ENCODE data around the gene ASIC4.
A peak's percentile ranks its signal among the peaks of the same experiment; 100 is the strongest.

Gene ASIC4

GRCh38 chr2:219561179-219562048 is 47.1 kb downstream of the ASIC4 start:
- Histone ChIP-seq H3K36me3 (peaks cover 32% of the 10 kb centered on the region), H3K27me3 (no peaks in the 10 kb centered on the region), H3K4me1 (peaks cover 10% of the 10 kb centered on the region; the same call in 1 of the 2 replicates), H3K4me3 (ENCODE audit: low read depth, low read length) (no peak overlapping the region), H3K9me3 (no peaks in the 10 kb centered on the region)
- TF ChIP-seq, protein P1, sequence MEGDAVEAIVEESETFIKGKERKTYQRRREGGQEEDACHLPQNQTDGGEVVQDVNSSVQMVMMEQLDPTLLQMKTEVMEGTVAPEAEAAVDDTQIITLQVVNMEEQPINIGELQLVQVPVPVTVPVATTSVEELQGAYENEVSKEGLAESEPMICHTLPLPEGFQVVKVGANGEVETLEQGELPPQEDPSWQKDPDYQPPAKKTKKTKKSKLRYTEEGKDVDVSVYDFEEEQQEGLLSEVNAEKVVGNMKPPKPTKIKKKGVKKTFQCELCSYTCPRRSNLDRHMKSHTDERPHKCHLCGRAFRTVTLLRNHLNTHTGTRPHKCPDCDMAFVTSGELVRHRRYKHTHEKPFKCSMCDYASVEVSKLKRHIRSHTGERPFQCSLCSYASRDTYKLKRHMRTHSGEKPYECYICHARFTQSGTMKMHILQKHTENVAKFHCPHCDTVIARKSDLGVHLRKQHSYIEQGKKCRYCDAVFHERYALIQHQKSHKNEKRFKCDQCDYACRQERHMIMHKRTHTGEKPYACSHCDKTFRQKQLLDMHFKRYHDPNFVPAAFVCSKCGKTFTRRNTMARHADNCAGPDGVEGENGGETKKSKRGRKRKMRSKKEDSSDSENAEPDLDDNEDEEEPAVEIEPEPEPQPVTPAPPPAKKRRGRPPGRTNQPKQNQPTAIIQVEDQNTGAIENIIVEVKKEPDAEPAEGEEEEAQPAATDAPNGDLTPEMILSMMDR (IDR thresholded peaks at IDR 0.05; ENCODE audit: low read depth, low read length) = no peak
- DNase-seq = peak; percentile 49

GRCh38 chr2:219562049-219563020 is 48.1 kb downstream of the ASIC4 start:
- Histone ChIP-seq H3K9me3 (no peaks in the 10 kb centered on the region), H3K36me3 (peaks cover 37% of the 10 kb centered on the region), H3K4me3 (ENCODE audit: low read depth, low read length) (no peak overlapping the region), H3K27me3 (no peaks in the 10 kb centered on the region), H3K4me1 (peaks cover 10% of the 10 kb centered on the region; the same call in 1 of the 2 replicates)
- DNase-seq = no peak
- TF ChIP-seq, protein P1 (IDR thresholded peaks at IDR 0.05; ENCODE audit: low read depth, low read length) = no peak

GRCh38 chr2:219563271-219563928 is 49.1 kb downstream of the ASIC4 start:
- no peaks in the 10 kb centered on the region for H3K27me3 ChIP-seq
- DNase-seq = no peak
- no peak overlapping the region for H3K4me3 ChIP-seq (ENCODE audit: low read depth, low read length)
- TF ChIP-seq, protein P1 (IDR thresholded peaks at IDR 0.05; ENCODE audit: low read depth, low read length) = no peak
- H3K4me1 ChIP-seq = peaks cover 10% of the 10 kb centered on the region; the same call in 1 of the 2 replicates
- H3K9me3 ChIP-seq = no peaks in the 10 kb centered on the region
- H3K36me3 ChIP-seq = peaks cover 43% of the 10 kb centered on the region

DNA sequence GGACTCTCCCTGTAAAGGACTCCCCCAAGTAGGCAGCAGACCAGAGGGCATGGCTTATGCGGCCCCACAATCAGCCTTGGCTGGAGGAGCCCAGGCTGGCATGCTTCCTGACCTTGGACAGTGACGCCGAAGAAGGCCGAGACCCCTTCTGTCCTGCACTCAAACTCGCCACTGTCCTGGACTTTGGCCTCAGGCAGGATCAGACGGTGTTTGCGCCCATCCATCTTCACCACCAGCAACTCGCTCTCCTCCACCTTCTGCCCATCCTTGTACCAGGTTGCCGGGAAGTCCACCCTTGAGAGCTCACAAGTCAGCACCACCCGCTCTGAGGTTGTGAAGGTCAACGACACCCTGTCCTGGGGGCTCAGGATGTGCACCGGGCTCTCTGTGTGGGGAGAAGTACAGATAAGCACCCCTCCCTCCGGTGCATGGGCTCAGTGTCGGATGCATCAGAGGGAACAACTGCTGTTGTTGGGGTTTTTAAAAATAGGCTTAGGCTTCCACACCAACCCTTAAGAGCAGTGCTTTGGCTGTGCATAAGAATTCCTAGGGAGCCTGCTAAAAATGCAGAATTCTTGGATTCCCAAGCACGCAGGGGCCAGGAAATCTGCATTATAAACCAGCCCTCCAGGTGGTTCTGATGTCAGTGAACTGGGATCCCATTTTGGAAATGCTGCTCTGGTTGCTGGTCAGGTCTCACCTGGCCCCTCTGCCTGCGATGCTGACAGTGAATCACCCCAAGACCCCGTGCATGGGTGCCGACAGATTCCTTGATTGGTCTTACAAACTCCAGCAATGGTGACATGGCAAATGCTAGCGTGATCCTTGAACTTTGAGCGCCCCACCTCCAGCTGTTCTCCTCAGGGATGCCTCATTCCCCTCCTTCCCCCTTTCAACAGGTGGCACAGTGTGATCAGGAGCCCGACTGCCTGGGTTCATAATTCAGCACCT is 51.1 kb downstream of the ASIC4 start:
- H3K27me3 ChIP-seq = no peaks in the 10 kb centered on the region
- TF ChIP-seq, protein P1 (IDR thresholded peaks at IDR 0.05; ENCODE audit: low read depth, low read length) = no peak
- peaks cover 16% of the 10 kb centered on the region; the same call in 1 of the 2 replicates for H3K4me1 ChIP-seq
- no peak overlapping the region for H3K4me3 ChIP-seq (ENCODE audit: low read depth, low read length)
- peaks cover 50% of the 10 kb centered on the region for H3K36me3 ChIP-seq
- H3K9me3 ChIP-seq = no peaks in the 10 kb centered on the region
- no peak for DNase-seq

- H3K4me3 ChIP-seq (ENCODE audit: low read depth, low read length) = no peak overlapping the region
- H3K9me3 ChIP-seq = no peaks in the 10 kb centered on the region
- H3K4me1 ChIP-seq = peaks cover 7% of the 10 kb centered on the region
- DNase-seq = no peak
- H3K27me3 ChIP-seq = no peaks in the 10 kb centered on the region
- peaks cover 46% of the 10 kb centered on the region for H3K36me3 ChIP-seq
- TF ChIP-seq, protein P1 (IDR thresholded peaks at IDR 0.05; ENCODE audit: low read depth, low read length) = no peak
These were observed 52.4 kb downstream of the ASIC4 start for GRCh38 chr2:219566640-219567039.
